Progenitor cell of endocrine pancreas (in vitro differentiated cells): ENCODE results near the gene PEX11B. TPM values are rescaled to one million over a fixed set of nuclear protein-coding genes. Genes with fewer than 3 reads are reported as not detected.

Source experiments
- DNase-seq: peaks from one replicate; pipeline ENCODE4 v3.0.0; 2021; ENCODE audit warnings: low spot score; ENCODE audit not compliant: unreplicated experiment
- H3K27ac Mint-ChIP-seq: 2 replicates; pipeline ENCODE4 v1.8.0; 2021; ENCODE audit warnings: mild to moderate bottlenecking, moderate library complexity, mixed read lengths
- H3K27me3 Mint-ChIP-seq: 2 replicates; pipeline ENCODE4 v1.8.0; 2021; ENCODE audit warnings: mixed read lengths
- H3K36me3 Mint-ChIP-seq: 2 replicates; pipeline ENCODE4 v1.8.0; 2022; ENCODE audit warnings: mixed read lengths; ENCODE audit not compliant: insufficient read depth
- H3K4me1 Mint-ChIP-seq: 2 replicates; pipeline ENCODE4 v1.8.0; 2021; ENCODE audit warnings: low read depth, mixed read lengths
- H3K4me3 Mint-ChIP-seq: 2 replicates; pipeline ENCODE4 v1.8.0; 2021; ENCODE audit warnings: low read depth, mild to moderate bottlenecking, moderate library complexity, mixed read lengths
- H3K9me3 Mint-ChIP-seq: 2 replicates; pipeline ENCODE4 v1.8.0; 2021; ENCODE audit warnings: low read depth, mixed read lengths
- CTCF ChIP-seq: fragments of 200-600 bp; sonication (generic); IDR thresholded peaks from one replicate; pipeline ENCODE4 v1.5.0; 2021; ENCODE audit warnings: antibody characterized with exemption, mild to moderate bottlenecking; ENCODE audit not compliant: unreplicated experiment
- total RNA-seq: library from RNA; stranded (reverse); gene quantifications from 2 replicates; pipeline ENCODE4 v1.2.1, GENCODE V29; 2021

PEX11B gene
- total RNA-seq, 1 donor from 2014 or later = 23.9 TPM

- Mint-ChIP-seq H3K27me3 (peaks cover 75% of the 10 kb centered on the region), H3K4me3 (peak overlapping the region; percentile 65), H3K4me1 (peaks cover 35% of the 10 kb centered on the region), H3K36me3 (no peaks in the 10 kb centered on the region), H3K27ac (no peak overlapping the region), H3K9me3 (no peaks in the 10 kb centered on the region)
- TF ChIP-seq CTCF = no peak
- no peak for DNase-seq
Measured at GRCh38 chr1:145956781-145957442, 38.4 kb upstream of the PEX11B start.

DNA sequence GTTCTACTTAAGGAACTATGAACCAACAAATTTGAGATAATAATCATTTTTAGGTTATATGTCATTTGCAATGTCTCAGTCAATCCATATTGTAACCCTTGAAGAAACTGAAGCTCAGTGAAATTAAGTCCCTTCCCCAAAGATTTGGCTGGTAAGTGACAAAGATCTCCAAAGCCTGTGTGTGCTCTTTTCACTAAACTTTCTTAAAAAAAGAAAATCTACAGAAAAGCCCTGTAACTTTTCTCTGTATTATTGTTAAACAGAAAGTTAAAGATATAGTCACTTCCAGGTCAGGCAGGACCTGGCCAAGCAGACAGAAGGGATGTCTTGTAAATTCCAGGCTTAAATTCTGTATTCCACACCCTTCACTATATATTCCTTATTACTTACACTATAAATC is 37.8 kb upstream of the PEX11B start:
- peaks cover 29% of the 10 kb centered on the region for H3K4me1 Mint-ChIP-seq
- no peaks in the 10 kb centered on the region for H3K9me3 Mint-ChIP-seq
- peak overlapping the region; percentile 65 for H3K4me3 Mint-ChIP-seq
- no peak overlapping the region for H3K27ac Mint-ChIP-seq
- H3K27me3 Mint-ChIP-seq = peaks cover 75% of the 10 kb centered on the region
- no peak for TF ChIP-seq CTCF
- H3K36me3 Mint-ChIP-seq = no peaks in the 10 kb centered on the region
- no peak for DNase-seq

DNA sequence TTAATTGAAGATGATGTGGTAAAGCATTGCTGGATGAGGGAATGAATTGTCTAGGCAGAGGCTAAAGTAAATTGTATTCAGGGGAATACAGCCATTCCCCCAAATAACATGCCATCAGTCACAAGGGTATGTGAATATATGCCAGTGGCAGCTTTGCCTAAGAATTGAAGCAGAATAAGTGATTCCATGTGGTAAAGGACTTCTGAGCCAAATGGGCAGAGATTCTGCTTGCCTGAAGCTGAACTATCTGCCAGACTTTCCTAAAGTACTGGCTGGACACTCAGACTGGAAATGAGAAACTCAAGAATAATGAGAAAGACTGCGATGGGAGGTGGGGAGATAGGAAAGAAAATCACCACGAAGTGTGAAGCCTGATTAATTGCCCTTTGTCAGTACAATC is 36.9 kb upstream of the PEX11B start:
- no peak for TF ChIP-seq CTCF
- Mint-ChIP-seq H3K9me3 (no peaks in the 10 kb centered on the region), H3K36me3 (no peaks in the 10 kb centered on the region), H3K4me1 (peaks cover 26% of the 10 kb centered on the region), H3K27me3 (peaks cover 66% of the 10 kb centered on the region), H3K4me3 (no peak overlapping the region), H3K27ac (no peak overlapping the region)
- DNase-seq = no peak

DNA sequence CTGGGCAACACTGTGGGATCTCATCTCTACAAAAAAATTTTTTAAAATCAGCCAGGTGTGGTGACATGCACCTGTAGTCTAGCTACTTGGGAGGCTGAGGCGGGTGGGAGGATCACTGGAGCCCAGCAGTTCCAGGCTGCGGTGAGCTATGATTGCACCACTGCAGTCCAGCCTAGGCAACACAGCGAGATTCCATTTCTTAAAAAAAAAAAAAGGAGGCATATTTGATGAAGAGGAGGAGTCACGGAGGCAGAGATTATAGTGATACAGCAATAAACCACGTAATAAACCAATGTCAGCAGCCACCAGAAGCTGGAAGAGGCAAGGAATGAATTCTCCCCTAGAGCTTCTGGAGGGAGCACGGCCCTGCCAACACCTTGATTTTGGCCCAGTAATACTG is 35.3 kb upstream of the PEX11B start:
- H3K4me3 Mint-ChIP-seq = no peak overlapping the region

DNA sequence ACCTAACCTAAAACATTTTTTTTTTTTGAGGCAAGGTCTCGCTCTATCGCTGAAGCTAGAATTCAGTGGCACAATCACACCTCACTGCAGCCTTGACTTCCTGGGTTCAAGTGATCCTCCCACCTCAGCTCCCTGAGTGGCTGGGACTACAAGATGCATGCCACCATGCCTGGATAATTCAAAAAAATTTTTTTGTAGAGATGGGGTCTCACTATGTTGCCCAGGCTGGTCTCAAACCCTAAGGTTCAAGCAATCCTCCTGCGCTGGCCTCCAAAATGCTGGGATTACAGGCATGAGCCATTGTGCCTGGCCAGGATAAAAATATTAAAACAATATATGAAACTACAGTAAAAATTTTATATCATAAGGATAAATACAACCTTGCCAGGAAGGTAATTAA is 34.4 kb upstream of the PEX11B start:
- no peak for DNase-seq
- no peak overlapping the region for H3K27ac Mint-ChIP-seq
- no peak for TF ChIP-seq CTCF
- H3K27me3 Mint-ChIP-seq = peaks cover 55% of the 10 kb centered on the region
- H3K9me3 Mint-ChIP-seq = no peaks in the 10 kb centered on the region
- no peaks in the 10 kb centered on the region for H3K36me3 Mint-ChIP-seq
- H3K4me1 Mint-ChIP-seq = peaks cover 22% of the 10 kb centered on the region
- H3K4me3 Mint-ChIP-seq = no peak overlapping the region

More for the DNA sequence above, 35.3 kb upstream of the PEX11B start:
- H3K27ac Mint-ChIP-seq = no peak overlapping the region
- no peaks in the 10 kb centered on the region for H3K9me3 Mint-ChIP-seq
- peaks cover 26% of the 10 kb centered on the region for H3K4me1 Mint-ChIP-seq
- TF ChIP-seq CTCF = no peak
- H3K27me3 Mint-ChIP-seq = peaks cover 62% of the 10 kb centered on the region
- DNase-seq = no peak
- H3K36me3 Mint-ChIP-seq = no peaks in the 10 kb centered on the region
